Measurements from ENCODE around the gene MYL2. TPM values are rescaled to one million over a fixed set of nuclear protein-coding genes. Genes with fewer than 3 reads are reported as not detected.

Gene MYL2
- total RNA-seq, 1 donor from 2014 or later = not detected

DNA sequence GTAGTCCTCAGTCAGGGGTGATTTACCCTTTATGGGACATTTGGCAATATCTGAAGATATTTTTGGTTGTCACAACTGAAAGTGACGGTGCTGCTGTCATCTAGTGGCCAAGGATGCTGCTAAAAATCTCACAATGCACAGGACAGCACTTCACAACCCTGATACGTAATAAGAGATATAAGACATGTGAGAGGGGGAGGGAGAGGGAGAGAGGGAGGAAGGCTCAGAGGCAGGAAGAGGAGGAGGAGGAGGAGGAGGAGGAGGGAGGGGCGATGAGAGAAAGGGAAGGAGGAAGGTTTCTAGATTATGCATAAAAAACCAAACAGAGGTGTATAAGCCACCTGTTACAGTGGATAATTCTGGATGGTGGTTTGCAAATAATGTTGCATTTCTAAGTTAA lies 14.3 kb downstream of the MYL2 start:
- no peaks in the 10 kb centered on the region for H3K4me1 ChIP-seq
- no peak overlapping the region for H3K27ac ChIP-seq
- no peak overlapping the region for H3K4me3 ChIP-seq
- intact Hi-C loops (cut with DNase I) = no loop called here
- TF ChIP-seq, protein P1, sequence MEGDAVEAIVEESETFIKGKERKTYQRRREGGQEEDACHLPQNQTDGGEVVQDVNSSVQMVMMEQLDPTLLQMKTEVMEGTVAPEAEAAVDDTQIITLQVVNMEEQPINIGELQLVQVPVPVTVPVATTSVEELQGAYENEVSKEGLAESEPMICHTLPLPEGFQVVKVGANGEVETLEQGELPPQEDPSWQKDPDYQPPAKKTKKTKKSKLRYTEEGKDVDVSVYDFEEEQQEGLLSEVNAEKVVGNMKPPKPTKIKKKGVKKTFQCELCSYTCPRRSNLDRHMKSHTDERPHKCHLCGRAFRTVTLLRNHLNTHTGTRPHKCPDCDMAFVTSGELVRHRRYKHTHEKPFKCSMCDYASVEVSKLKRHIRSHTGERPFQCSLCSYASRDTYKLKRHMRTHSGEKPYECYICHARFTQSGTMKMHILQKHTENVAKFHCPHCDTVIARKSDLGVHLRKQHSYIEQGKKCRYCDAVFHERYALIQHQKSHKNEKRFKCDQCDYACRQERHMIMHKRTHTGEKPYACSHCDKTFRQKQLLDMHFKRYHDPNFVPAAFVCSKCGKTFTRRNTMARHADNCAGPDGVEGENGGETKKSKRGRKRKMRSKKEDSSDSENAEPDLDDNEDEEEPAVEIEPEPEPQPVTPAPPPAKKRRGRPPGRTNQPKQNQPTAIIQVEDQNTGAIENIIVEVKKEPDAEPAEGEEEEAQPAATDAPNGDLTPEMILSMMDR (IDR thresholded peaks at IDR 0.05) = no peak
- no peaks in the 10 kb centered on the region for H3K9me3 ChIP-seq
- no peak for DNase-seq (ENCODE audit: low spot score in 2 of 2)
- H3K27me3 ChIP-seq = no peaks in the 10 kb centered on the region
- no peaks in the 10 kb centered on the region for H3K36me3 ChIP-seq

DNA sequence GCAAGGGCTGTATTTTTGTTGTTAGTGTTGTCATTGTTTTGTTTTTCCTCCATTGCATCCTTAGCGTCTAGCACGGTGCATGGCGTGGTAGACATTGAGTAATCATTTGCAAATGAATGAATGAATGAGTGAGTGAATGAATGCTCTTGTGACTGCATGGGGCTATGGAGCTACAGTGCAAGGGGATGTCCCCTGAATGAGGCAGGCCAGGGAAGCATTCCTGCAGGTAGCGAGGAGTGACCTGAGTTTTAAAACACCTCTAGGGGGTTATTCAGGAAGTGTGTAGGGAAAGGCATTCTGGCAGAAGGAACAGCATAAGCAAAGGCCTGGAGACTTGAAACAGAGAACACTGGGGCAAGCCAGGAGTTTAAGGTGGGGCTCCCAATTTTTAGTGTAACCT lies 16.9 kb downstream of the MYL2 start:
- TF ChIP-seq, protein P1 (IDR thresholded peaks at IDR 0.05) = no peak
- Histone ChIP-seq H3K4me3 (no peak overlapping the region), H3K27me3 (no peaks in the 10 kb centered on the region), H3K27ac (no peak overlapping the region), H3K36me3 (no peaks in the 10 kb centered on the region), H3K4me1 (no peaks in the 10 kb centered on the region), H3K9me3 (no peaks in the 10 kb centered on the region)
- no peak for DNase-seq (ENCODE audit: low spot score in 2 of 2)
- intact Hi-C loops (cut with DNase I) = no loop called here

DNA sequence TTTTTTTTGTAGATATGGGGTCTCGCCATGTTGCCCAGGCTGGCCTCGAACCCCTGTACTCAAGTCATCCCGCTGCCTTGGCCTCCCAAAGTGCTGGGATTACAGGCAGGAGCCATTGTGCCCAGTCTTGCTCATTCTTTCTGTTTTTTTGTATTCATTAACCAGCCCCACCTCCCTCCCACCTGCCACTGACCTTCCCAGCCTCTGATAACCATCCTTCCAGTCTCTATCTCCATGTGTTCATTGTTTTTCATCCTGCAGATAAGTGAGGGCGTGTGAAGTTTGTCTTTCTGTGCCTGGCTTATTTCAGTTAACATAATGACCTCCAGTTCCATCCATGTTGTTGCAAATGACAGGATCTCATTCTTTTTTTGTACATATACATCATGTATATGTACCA lies 19.0 kb downstream of the MYL2 start:
- Histone ChIP-seq H3K27ac (no peak overlapping the region), H3K27me3 (no peaks in the 10 kb centered on the region), H3K9me3 (no peaks in the 10 kb centered on the region), H3K4me1 (no peaks in the 10 kb centered on the region), H3K36me3 (no peaks in the 10 kb centered on the region), H3K4me3 (no peak overlapping the region)
- DNase-seq (ENCODE audit: low spot score in 2 of 2) = no peak
- intact Hi-C loops (cut with DNase I) = no loop called here
- TF ChIP-seq, protein P1 (IDR thresholded peaks at IDR 0.05) = no peak

DNA sequence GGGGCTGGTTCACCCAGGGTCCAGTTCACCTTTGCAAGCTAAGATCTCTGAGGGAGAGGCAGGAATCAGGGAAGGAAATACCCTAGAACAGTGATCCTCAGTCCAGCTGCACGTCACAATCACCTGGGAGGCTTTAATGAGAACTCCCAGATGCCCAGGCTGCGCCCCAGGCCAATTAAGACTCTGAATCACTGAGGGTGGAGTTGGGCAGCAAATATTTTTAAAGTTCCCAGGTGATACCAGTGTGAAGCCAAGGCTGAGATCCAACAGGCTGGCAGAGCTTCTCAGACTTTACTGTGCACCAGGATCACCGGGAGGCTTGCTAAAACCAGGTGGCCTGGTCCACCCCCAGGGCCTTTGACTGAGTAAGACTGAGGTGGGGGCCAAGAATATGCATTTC lies 23.8 kb downstream of the MYL2 start:
- TF ChIP-seq, protein P1 (IDR thresholded peaks at IDR 0.05) = no peak
- H3K4me1 ChIP-seq = no peaks in the 10 kb centered on the region
- no peak for DNase-seq (ENCODE audit: low spot score in 2 of 2)
- H3K36me3 ChIP-seq = no peaks in the 10 kb centered on the region
- H3K9me3 ChIP-seq = no peaks in the 10 kb centered on the region
- no peak overlapping the region for H3K27ac ChIP-seq
- H3K27me3 ChIP-seq = no peaks in the 10 kb centered on the region
- H3K4me3 ChIP-seq = no peak overlapping the region
- intact Hi-C loops (cut with DNase I) = no loop called here

DNA sequence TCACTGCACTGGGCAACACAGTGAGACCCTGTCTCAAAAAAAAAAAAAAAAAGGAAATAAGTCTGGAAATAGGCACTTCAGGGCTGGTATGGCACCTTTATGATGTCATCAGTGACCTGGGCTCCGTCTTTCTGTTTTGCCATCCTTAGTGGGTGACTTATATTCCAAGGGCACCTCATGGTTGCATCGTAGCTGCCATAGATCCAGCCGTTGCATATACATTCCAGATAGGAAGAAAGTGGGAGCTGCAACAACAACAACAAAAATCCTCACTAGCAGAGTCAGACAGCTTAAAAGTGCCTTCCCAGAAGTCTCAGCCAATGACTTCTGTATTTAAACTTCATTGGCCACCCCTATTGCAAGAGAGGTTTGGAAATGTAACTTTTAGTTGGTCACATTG lies 26.4 kb downstream of the MYL2 start:
- intact Hi-C loops (cut with DNase I) = loop anchor here (1.0 kb wide), 1 partner anchor 419 kb away; no protein-coding TSS in a partner anchor
- TF ChIP-seq, protein P1 (IDR thresholded peaks at IDR 0.05) = no peak
- Histone ChIP-seq H3K27ac (no peak overlapping the region), H3K9me3 (no peaks in the 10 kb centered on the region), H3K27me3 (no peaks in the 10 kb centered on the region), H3K4me1 (no peaks in the 10 kb centered on the region), H3K36me3 (no peaks in the 10 kb centered on the region), H3K4me3 (no peak overlapping the region)
- no peak for DNase-seq (ENCODE audit: low spot score in 2 of 2)

DNA sequence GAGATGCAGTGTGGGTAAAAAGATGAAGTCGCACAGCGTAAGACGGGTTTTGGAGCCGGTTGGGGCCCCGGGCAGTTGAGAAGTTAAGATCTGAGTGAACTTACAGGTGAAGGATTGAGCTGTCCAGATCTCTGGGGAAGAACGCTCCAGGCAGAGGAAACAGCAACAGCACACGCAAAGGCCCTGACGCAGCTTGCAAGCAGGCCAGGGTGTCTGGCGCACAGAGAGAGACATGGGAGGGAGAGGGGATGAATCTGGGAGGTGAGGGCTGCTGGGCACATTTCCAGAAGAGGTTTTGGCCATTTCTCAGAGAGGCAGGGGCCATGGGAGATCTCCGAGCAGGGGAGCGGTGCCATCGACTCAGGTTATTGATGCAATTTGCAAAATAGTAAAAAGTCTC lies 31.0 kb downstream of the MYL2 start:
- Histone ChIP-seq H3K27me3 (no peaks in the 10 kb centered on the region), H3K9me3 (no peaks in the 10 kb centered on the region), H3K27ac (no peak overlapping the region), H3K36me3 (no peaks in the 10 kb centered on the region), H3K4me3 (no peak overlapping the region), H3K4me1 (no peaks in the 10 kb centered on the region)
- TF ChIP-seq, protein P1 (IDR thresholded peaks at IDR 0.05) = no peak
- intact Hi-C loops (cut with DNase I) = loop anchor here (2.0 to 10.0 kb wide), 7 partner anchors 42 to 437 kb away; partner anchors contain the start of genes ARPC3, CCDC63, FAM216A and GPN3
- no peak for DNase-seq (ENCODE audit: low spot score in 2 of 2)

Measured in ascending aorta (tissue), 2 donors.